ENCODE measurements around the gene DOP1B. TPM values are rescaled to one million over a fixed set of nuclear protein-coding genes. Genes with fewer than 3 reads are reported as not detected.

Gene DOP1B
- total and polyA plus RNA-seq, 10 donors = 2.9 to 29.2 (median 21.9) TPM

Other genes starting within 250 kb of the DOP1B start
- gene SETD4, start 96.3 kb upstream of the DOP1B start, total RNA-seq = 10 to 100 TPM; 18.2 to 28.1 (median 23.2) TPM
- 1 to 10 TPM; 6.9 to 9.0 (median 9.0) TPM for gene SETD4, start 96.3 kb upstream of the DOP1B start, polyA plus RNA-seq
- gene CBR1, start 86.8 kb upstream of the DOP1B start, total RNA-seq = 100 to 1,000 TPM in 1 of 7 donors, 10 to 100 TPM in 6; 30.7 to 128 (median 38.4) TPM
- 10 to 100 TPM; 31.6 to 63.0 (median 52.7) TPM for gene CBR1, start 86.8 kb upstream of the DOP1B start, polyA plus RNA-seq
- 1 to 10 TPM; 1.4 to 3.4 (median 2.9) TPM for gene CBR3, start 21.7 kb upstream of the DOP1B start, total RNA-seq
- gene CBR3, start 21.7 kb upstream of the DOP1B start, polyA plus RNA-seq = 1 to 10 TPM; 1.7 to 4.5 (median 4.0) TPM
- gene MORC3, start 163.4 kb downstream of the DOP1B start, total RNA-seq = 10 to 100 TPM; 45.1 to 57.6 (median 52.6) TPM
- 10 to 100 TPM; 14.8 to 18.1 (median 15.5) TPM for gene MORC3, start 163.4 kb downstream of the DOP1B start, polyA plus RNA-seq
- gene CHAF1B, start 228.6 kb downstream of the DOP1B start, total RNA-seq = 1 to 10 TPM in 6 of 7 donors, under 1 TPM in 1; 0.51 to 3.7 (median 1.5) TPM
- 1 to 10 TPM in 2 of 3 donors, under 1 TPM in 1; 1.00 to 1.4 (median 1.2) TPM for gene CHAF1B, start 228.6 kb downstream of the DOP1B start, polyA plus RNA-seq

Measured in spleen (tissue), 10 donors.